GM21717 (cell line): ENCODE measurements around the gene ZNF318.
"Not testable (repeated sequence)": the region's sequence is repeated elsewhere in the genome, so short reads cannot be mapped to it uniquely, and the experiment has no call there.

ENCODE experiments used
- ATAC-seq: cut with Tn5 transposase; IDR thresholded peaks from one replicate; pipeline ENCODE4 v1.9.1; 2021; ENCODE audit warnings: mild to moderate bottlenecking, moderate library complexity; ENCODE audit not compliant: unreplicated experiment

ZNF318 gene

DNA sequence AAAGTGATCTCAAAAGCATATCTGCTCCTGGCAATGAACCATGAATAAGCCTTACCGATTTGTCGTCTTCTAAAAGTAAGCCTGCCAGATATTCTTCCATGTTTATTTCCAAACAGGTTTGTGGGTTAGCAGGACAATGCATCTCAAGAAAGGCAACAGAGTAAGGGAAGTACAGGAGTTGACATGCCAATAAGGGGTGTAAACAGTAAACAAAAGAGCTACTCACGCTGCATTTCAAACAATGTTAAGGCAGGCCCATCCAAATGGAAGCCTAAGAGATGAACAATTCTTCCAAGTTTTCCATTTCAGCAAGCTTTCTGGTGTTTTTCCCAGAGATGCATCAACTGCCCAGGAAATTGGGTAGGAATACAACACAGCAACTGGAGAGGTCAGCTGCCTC lies 33.1 kb downstream of the ZNF318 start:
- ATAC-seq, result no peak

DNA sequence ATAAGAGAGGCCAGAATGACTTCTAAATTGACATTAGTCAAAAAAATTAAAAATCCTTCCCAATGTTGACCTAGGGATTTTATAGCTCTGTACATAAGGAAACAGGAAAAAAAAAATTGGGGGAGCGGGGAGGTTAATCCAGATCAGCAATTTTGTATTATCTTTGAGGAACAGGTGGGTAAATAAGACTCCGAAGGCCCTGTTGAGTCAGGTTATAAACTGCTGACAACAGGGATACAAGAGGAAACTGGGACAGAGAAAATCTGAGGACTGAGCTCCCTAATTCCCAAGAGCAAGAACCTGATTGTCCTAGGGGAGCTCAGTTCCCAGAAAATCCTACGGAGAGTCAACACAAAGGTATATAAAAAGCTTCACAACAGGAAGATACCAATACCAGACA lies 34.0 kb downstream of the ZNF318 start:
- ATAC-seq, result no peak

DNA sequence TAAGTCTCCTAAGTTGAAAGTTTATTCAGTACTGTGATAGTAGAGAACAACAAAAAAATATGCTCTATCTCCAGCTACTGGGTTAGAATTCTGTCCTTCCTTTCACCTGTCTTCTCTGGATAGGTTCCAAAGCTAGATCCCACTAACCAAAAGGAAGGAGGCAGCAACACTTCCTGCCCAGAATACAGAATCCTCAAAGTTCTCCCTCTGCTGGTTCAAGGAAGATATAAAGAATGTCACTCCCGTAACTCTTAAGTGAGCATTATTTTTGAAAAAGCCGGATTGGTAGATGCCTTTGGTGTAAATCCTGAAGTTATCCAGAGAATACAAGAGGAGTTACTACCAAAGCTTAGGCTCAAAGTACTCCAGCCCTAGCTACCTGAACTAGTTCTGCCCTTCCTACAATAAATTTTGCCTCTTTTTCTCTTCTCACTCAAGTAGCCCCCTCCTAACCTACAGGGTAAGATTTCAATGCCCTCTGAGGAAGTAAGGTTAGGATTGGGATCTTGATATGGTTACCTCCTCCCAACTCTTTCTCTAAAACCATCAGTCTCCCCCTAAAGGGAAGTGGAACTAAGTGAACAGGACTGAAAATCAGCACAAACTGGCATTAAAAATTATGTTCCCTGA lies 34.9 kb downstream of the ZNF318 start:
- no peak for ATAC-seq

DNA sequence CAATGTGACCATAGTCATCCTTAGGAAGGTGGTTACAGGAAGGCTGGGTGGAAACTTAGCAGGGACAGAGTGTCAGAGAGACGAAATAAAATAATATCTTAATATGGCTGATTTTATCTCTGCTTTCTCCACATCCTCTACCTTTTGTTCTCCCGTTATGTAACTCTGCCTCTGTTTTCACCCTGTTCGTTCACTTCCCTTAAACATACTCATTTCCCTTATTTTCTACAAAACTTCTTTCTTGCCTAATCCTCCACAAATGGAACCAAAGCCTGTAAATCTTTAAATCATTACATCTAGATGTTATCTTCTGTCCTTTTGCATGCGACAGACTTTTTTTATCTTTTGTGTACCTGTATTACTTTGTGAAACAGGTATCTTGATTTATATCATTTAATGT lies 37.6 kb downstream of the ZNF318 start:
- ATAC-seq, result no peak

DNA sequence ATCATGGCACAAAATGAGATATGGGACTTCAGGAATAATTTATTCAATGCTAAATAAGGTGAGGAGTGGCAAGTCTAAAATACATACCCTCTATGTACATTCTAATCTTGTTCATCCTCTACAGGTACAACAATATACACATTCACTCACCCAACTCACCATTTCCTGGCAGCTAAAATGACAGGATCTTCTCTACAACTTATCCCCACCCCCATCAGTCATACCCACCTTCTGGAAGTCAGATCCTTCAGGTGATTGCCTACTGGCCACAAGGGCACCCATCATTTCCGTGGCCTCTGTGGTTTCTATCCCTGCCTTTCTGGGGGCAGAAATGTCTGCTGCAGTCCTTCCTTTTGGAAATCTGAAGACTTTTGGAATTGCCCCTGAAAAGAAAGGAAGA lies 38.0 kb downstream of the ZNF318 start:
- ATAC-seq, result no peak

DNA sequence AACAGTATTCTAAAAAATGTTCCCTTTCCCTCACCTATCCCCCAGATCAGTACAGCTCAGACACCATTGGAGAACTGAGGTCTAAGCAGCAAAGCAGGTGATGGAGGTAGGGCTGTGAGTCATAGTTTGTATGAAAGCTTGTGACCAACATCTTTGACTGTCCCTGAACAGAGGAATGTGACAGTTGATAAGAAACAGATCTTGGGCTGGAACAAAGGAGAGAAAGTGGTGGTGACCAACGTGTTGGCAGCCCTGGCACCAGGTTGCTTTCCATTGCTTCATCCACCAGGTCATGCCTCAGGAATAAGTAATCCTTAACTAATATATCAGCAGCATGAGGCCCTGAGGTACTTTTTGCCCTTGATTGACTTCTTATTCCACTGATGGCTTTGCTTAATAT lies 40.9 kb downstream of the ZNF318 start:
- ATAC-seq, result no peak

DNA sequence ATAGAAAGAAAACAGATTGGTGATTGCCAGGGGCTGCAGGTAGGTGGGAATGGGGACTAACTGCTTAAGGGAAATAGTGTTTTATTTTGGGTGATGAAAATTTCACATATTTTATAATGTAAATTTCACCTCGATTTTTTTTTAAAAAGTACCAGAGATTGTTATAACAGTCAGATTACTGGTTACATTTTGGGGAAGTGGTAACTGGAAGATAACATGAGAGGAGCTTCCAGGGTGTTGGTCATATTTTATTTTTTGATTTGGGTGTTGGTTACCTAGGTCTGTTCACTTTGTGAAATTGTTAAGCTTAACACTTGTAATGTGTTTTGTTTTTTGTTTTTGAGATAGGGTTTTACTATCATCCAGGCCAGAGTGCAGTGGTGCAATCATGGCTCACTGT lies 43.6 kb downstream of the ZNF318 start:
- no peak for ATAC-seq

DNA sequence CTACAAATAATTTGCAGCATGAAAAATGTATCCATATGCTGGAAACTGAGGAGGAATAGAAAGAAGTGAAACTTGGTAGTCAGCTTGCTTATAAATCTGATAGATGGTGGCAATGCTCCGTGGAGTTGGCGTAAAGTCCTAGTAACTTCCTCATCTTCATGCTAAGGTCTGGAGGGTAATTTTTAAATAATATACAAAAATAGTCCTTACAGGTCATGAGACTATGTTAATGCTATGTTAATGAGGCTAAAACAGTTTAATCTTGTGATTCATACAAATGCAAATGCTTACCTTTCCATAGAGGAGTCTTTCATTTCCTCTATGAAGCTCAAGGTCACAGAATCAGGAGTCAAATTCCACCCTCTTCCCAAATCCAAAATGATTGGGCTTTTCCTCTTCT lies 51.4 kb downstream of the ZNF318 start:
- no peak for ATAC-seq

DNA sequence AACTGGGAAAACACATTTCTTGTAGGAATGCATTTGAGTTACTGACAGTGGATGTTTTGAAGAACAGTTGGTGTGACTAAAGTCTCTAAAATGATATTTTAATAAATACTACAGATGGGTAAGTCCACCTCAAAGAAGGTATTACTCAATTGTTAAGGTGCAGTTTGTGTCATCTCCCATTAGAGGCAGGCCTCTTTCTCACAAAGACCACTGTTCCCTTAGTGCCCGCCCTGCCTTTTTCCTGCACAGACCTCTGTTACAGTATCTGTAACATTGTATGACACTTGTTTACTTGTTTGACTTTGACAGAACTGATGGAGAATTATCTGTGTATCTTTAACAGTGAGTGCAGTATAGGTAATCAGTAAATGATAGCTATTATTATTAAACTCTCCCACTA lies 55.6 kb downstream of the ZNF318 start:
- ATAC-seq, result no peak

DNA sequence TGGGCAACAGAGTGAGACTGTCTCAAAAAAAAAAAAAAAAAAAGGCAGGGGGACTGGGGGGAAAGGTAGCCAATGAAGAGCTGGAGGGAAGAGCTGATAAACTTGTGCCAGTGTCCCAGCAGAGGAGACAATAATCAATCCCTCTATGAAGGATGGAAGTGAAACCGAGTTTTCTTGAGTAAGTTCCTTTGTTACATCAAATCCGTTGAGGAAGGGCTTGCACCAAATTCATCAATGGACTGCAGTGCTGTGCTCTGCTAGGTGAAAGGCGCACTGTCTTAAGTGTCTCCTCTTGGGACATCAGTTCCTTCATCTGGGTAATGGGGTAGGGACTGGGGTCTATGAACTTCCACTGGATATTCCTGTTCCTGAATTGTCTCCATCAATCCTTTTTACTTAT lies 57.8 kb downstream of the ZNF318 start:
- no peak for ATAC-seq

DNA sequence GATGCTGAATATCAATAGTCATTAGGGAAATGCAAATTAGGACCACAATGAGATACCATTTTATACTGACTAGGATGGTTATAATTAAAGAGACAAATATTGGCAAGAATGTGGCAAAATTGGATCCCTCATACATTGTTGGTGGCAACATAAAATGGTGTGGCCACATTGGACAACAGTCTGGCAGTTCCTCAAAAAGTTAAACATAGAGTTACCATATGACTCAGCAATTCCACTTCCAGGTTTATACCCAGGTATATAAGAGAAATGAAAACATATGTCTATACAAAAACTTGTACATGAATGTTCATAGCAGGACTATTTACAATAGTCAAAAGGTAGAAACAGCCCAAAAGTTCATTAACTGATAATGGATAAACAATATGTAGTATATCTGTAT lies 58.8 kb downstream of the ZNF318 start:
- ATAC-seq, result no peak

DNA sequence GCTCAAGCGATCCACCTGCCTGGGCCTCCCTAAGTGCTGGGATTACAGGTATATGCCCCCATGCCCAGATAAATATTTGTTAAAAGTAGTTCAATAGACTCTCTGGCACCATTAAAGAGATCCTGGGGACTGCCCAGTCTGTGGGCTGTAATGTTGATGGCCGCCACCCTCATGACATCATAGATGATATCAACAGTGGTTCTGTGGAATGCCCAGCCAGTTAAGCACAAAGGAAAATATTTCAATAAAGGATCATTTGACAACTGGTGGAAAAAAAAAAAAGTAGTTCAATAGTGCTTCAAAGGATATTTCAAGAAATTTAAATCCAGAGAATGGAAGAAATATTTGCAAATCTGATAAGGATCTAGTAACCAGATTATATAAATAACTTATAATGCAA lies 59.3 kb downstream of the ZNF318 start:
- ATAC-seq, result no peak

DNA sequence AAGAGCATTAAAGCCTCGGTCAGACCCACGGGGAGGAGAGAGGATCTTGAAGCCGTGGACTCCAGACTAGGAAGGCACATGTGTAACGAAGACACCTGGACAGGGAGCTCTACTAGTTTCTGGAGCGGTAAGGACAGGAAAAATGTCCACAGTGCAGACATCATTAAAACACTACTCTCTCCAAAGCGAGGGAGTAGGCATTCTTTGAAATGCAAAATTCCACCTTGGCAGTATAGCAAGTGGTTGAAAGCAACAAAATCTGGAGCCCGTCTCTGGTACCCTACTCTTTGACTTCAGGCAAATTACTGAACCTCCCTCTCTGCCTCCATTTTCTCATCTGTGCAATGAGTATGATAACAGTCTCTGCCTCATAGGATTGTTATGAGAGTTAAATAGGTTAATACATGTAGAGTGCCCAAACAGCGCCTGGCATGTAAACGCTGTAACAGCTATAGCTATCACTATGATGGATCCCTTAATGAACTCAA lies 60.4 kb downstream of the ZNF318 start:
- no peak for ATAC-seq

DNA sequence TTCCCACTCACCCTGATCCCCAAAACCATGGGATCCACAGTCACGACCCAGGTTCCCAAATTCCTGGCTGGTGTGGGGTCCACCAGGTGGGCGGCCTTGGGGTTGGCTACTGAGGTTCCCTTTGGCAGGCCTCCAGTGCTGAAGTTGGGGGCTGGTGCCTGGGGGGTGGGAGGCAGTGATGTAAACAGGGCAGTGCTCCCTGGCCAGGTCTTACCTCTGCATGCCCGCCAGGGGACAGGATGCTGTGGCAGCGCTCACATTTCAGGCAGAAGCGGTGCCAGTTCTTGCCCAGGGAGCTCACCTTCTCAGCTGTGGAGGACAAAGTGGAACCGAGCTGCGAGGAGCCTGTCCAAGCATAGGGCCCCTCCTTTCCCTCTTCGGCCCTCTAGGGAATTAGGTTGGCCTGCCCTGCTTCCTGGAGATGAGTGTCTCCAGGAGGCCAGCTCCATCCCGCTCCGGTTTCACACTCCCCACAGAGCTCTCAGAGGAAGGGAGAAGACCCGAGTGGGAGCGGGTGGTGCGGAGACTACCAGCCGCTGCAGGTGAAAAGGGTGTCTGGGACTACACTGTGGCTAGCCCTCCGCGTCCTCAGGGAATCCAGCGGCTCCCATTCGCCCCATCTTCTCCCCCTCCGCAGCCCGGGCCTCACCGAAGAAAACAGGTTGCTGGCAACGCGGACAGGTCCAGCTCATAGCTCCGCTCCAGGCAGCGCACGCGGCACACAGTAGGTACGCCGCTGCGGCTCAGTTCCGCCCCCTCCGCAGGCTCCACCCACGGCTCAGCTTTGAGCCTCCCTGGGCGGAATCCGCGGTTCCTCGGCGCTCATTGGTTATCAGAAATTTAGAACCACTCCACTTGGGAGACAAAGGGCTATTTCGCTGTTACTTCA lies 61.1 kb downstream of the ZNF318 start, which contains the start of gene CRIP3:
CRIP3 (minus strand) TSS at position 726 of the 889 bp plus-strand sequence; CDS start at position 692, 34 bp downstream.
- ATAC-seq, result no peak

DNA sequence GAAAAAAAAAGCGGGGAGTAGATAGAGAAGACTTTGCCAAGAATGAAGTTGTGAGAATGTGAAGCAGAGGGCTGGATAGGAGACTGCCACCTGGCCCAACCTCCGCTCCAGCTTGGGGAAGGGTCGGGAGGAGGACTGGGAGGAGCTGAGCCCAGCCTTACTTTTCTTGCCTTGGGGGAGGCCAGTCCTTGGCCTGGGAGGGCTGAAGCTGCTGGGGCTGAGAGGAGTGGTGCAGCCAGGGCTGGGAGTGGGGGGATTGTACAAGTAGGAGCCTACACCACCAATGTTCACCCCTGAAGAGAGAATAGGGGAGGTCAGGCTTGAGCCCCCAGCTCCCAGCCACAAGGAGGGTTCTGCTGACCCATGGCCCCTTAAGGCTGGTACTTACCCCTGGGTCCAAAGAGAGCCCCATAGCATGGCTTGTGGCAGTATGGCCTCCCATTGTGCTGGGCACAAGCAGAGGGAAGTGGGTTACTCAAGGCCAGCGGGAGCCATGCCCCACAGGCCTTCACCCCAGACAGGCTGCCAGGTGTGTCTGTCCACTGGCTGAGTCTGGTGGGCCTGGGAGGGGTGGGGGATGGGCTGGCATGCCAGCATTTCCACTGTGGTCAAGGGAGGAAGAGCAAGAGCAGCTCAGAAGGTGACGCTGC lies 61.9 kb downstream of the ZNF318 start:
- ATAC-seq, result no peak

DNA sequence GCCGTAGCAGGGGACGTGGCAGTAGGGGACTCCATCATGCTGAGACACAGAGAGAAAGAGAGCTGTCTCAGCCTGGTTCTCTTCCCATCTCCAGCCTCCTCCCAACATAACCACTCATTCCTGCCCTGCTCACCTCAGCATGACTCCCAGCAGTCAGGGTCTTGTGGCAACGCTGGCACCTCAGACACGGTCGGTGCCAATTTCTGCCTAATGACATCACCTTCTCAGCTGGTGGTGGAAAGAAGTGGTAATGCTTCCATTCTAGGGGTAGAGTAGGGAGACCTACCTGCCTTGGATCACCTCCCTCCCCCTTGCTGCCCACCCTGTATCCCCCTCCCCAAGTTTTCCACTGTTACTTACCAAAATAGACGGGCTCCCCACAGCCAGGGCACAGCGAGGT lies 63.4 kb downstream of the ZNF318 start:
- ATAC-seq, result no peak

DNA sequence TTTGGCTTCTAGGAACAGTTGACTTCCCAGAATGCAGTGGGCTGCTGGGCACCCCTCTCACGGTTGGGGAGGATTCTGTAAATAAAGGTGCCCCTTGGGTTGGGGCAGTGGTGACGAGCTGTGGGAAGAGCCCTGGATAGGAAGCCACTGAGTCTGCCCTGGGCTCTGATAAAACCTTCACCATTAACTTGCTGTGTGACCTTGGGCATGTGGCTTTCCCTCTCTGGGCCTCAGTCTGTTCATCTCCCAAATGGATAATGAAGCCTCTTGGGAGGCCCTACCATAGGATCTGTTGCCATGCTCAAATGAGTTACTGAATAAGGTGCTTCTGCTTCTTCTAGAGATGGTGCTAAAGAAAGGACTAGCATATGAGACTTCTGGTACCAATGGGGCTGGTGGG lies 64.6 kb downstream of the ZNF318 start:
- no peak for ATAC-seq

DNA sequence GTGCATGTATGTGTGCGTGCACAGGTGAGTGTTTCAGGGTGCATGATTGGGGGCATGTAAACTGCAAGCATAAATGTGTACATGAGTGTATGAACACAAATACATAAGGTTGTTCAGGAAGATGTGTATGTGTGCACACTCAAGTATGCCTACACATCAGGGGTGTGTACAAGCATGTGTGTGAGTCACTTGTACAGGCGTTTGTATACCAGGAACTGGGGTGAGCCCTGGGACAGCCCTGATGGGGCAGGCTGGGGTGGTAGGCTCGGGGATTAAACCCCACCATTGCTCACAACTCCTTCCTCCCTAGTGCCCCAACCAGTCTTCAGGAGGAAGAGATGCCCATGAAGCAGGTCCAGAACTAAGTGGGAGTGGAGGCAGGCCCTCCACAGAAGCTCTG lies 65.1 kb downstream of the ZNF318 start:
- ATAC-seq, result no peak

DNA sequence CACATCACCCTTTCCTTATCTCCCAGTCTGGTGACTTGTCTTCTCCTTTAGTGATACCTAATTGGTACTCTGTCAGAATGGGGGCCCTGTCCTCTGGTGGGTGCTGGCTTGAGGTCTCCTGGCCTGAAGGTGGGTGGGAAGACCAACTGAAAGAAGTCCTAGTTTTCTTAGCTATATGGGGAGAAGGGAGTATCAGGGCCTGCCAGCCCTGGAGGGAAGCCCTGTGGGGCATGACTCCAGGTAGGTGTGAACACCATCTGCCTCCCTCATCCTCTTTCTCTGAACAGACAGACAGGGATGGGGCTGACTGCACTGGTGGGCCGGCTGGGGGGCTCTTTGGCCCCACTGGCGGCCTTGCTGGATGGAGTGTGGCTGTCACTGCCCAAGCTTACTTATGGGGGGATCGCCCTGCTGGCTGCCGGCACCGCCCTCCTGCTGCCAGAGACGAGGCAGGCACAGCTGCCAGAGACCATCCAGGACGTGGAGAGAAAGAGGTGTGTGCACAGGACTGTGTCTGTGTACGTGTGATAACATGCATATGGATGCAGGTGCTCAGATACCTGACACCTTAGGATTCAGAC lies 65.6 kb downstream of the ZNF318 start:
- no peak for ATAC-seq

DNA sequence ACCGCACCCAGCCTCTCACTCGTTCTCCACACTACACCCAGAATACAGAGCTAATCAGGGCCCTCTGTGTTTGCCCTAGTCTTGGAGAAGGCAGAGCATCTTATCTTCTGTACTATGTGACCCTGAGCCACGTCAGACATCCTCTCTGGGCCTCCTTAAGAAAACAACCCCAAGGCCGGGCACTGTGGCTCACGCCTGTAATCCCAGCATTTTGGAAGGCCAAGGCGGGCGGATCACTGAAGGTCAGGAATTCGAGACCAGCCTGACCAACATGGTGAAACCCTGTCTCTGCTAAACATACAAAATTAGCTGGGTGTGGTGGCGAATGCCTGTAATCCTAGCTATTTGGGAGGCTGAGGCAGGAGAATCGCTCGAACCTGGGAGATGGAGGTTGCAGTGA lies 66.4 kb downstream of the ZNF318 start:
- not testable (repeated sequence) for ATAC-seq

DNA sequence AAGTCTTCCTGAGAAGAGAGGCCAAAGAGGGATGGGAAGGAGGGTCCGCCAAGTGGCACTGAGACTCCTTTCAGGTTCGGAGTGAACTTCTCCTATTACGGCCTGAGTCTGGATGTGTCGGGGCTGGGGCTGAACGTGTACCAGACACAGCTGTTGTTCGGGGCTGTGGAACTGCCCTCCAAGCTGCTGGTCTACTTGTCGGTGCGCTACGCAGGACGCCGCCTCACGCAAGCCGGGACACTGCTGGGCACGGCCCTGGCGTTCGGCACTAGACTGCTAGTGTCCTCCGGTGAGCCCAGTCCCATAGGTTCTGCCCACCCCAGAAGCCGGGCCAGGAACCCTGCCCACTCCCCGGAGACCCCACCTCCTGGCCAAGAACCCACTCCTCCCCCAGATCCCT lies 67.3 kb downstream of the ZNF318 start:
- no peak for ATAC-seq
